ENCODE data around the gene ADAM19.

Gene ADAM19

GRCh38 chr5:157523976-157524375 lies 51.6 kb downstream of the ADAM19 start:
- no peak overlapping the region for H3K27ac ChIP-seq
- TF ChIP-seq CTCF (IDR thresholded peaks at IDR 0.05) (no peak), ZFX (IDR thresholded peaks at IDR 0.05; ENCODE audit: borderline replicate concordance) (no peak)

- no peak overlapping the region for H3K27ac ChIP-seq
Measured at GRCh38 chr5:157521704-157522029, 53.9 kb downstream of the ADAM19 start.

GRCh38 chr5:157520911-157521703 lies 54.5 kb downstream of the ADAM19 start:
- H3K27ac ChIP-seq, result no peak overlapping the region
- TF ChIP-seq ZFX (IDR thresholded peaks at IDR 0.05; ENCODE audit: borderline replicate concordance) (no peak), CTCF (IDR thresholded peaks at IDR 0.05) (no peak)

More at GRCh38 chr5:157521704-157522029, 53.9 kb downstream of the ADAM19 start:
- TF ChIP-seq CTCF (IDR thresholded peaks at IDR 0.05) (no peak), ZFX (IDR thresholded peaks at IDR 0.05; ENCODE audit: borderline replicate concordance) (no peak)

GRCh38 chr5:157519579-157520253 lies 55.9 kb downstream of the ADAM19 start:
- no peak overlapping the region for H3K27ac ChIP-seq

GRCh38 chr5:157518963-157519362 lies 56.6 kb downstream of the ADAM19 start:
- no peak for TF ChIP-seq ZFX (IDR thresholded peaks at IDR 0.05; ENCODE audit: borderline replicate concordance)
- no peak for TF ChIP-seq CTCF (IDR thresholded peaks at IDR 0.05)
- no peak overlapping the region for H3K27ac ChIP-seq

More at GRCh38 chr5:157519579-157520253, 55.9 kb downstream of the ADAM19 start:
- TF ChIP-seq CTCF (IDR thresholded peaks at IDR 0.05), result no peak
- TF ChIP-seq ZFX (IDR thresholded peaks at IDR 0.05; ENCODE audit: borderline replicate concordance), result no peak

GRCh38 chr5:157516626-157517325 lies 58.8 kb downstream of the ADAM19 start:
- H3K27ac ChIP-seq, result no peak overlapping the region
- TF ChIP-seq ZFX (IDR thresholded peaks at IDR 0.05; ENCODE audit: borderline replicate concordance) (no peak), CTCF (IDR thresholded peaks at IDR 0.05) (no peak)

Data from 22Rv1 (cell line).